ENCODE results near the gene MSL1. TPM values are rescaled to one million over a fixed set of nuclear protein-coding genes. Genes with fewer than 3 reads are reported as not detected.

The MSL1 gene
- total RNA-seq, 1 experiment from 2014 or later: 39.1 TPM

- no peak for DNase-seq (ENCODE audit: low spot score)
Observed at GRCh38 chr17:40174514-40174913, 52.7 kb downstream of the MSL1 start.

- no peak for DNase-seq (ENCODE audit: low spot score)
Observed at GRCh38 chr17:40175928-40176753, 54.4 kb downstream of the MSL1 start.

- DNase-seq (ENCODE audit: low spot score): no peak
Observed at GRCh38 chr17:40176754-40177110, 55.0 kb downstream of the MSL1 start.

GRCh38 chr17:40177275-40177874 lies 55.6 kb downstream of the MSL1 start, which contains the start of gene RAPGEFL1:
Gene RAPGEFL1 (plus strand): TSS chr17:40177470. CDS start chr17:40177862, 392 bp downstream.
- DNase-seq (ENCODE audit: low spot score): no peak

GRCh38 chr17:40178021-40178601 lies 56.3 kb downstream of the MSL1 start:
- DNase-seq (ENCODE audit: low spot score): no peak

- DNase-seq (ENCODE audit: low spot score): no peak
Observed at GRCh38 chr17:40178660-40179059, 56.9 kb downstream of the MSL1 start.

GRCh38 chr17:40179923-40180659 lies 58.3 kb downstream of the MSL1 start:
- no peak for DNase-seq (ENCODE audit: low spot score)

GRCh38 chr17:40180694-40181093 lies 58.9 kb downstream of the MSL1 start:
- DNase-seq (ENCODE audit: low spot score): no peak

- no peak for DNase-seq (ENCODE audit: low spot score)
Observed at GRCh38 chr17:40181205-40181604, 59.4 kb downstream of the MSL1 start.

GRCh38 chr17:40182606-40183005 lies 60.8 kb downstream of the MSL1 start:
- no peak for DNase-seq (ENCODE audit: low spot score)

Other genes with a start within 250 kb of the MSL1 start
- 0.10 TPM in 1 of 2 replicates, not detected in the other for gene GSDMB, start 203.3 kb upstream of the MSL1 start, total RNA-seq (2014; rRNA removed; shearing (Covaris generic))
- 21.8 and 24.0 TPM in 2 replicates for gene ORMDL3, start 194.4 kb upstream of the MSL1 start, total RNA-seq (2014; rRNA removed; shearing (Covaris generic))
- not detected in 2 replicates for gene LRRC3C, start 194.2 kb upstream of the MSL1 start, total RNA-seq (2014; rRNA removed; shearing (Covaris generic))
- gene GSDMA, start 159.0 kb upstream of the MSL1 start, total RNA-seq (2014; rRNA removed; shearing (Covaris generic)): not detected in 2 replicates
- 165 and 172 TPM in 2 replicates for gene PSMD3, start 141.2 kb upstream of the MSL1 start, total RNA-seq (2014; rRNA removed; shearing (Covaris generic))
- not detected in 2 replicates for gene CSF3, start 106.5 kb upstream of the MSL1 start, total RNA-seq (2014; rRNA removed; shearing (Covaris generic))
- gene MED24, start 67.6 kb upstream of the MSL1 start, total RNA-seq (2014; rRNA removed; shearing (Covaris generic)): 33.9 and 44.5 TPM in 2 replicates
- gene THRA, start 59.0 kb upstream of the MSL1 start, total RNA-seq (2014; rRNA removed; shearing (Covaris generic)): 13.6 and 16.6 TPM in 2 replicates
- gene NR1D1, start 21.4 kb upstream of the MSL1 start, total RNA-seq (2014; rRNA removed; shearing (Covaris generic)): 0.39 and 2.2 TPM in 2 replicates
- 19.5 and 19.9 TPM in 2 replicates for gene CASC3, start 18.6 kb downstream of the MSL1 start, total RNA-seq (2014; rRNA removed; shearing (Covaris generic))
- 0.23 and 0.74 TPM in 2 replicates for gene RAPGEFL1, start 55.5 kb downstream of the MSL1 start, total RNA-seq (2014; rRNA removed; shearing (Covaris generic))
- gene WIPF2, start 97.3 kb downstream of the MSL1 start, total RNA-seq (2014; rRNA removed; shearing (Covaris generic)): 3.2 and 6.2 TPM in 2 replicates
- 48.0 and 62.5 TPM in 2 replicates for gene CDC6, start 165.9 kb downstream of the MSL1 start, total RNA-seq (2014; rRNA removed; shearing (Covaris generic))
- gene RARA, start 187.2 kb downstream of the MSL1 start, total RNA-seq (2014; rRNA removed; shearing (Covaris generic)): 17.7 and 19.7 TPM in 2 replicates
- gene GJD3, start 242.8 kb downstream of the MSL1 start, total RNA-seq (2014; rRNA removed; shearing (Covaris generic)): not detected in 2 replicates